ENCODE results near the gene TTI1. TPM values are rescaled to one million over a fixed set of nuclear protein-coding genes. Genes with fewer than 3 reads are reported as not detected.

TTI1 gene
- total RNA-seq, 1 experiment from 2014 or later, result 26.9 TPM

DNA sequence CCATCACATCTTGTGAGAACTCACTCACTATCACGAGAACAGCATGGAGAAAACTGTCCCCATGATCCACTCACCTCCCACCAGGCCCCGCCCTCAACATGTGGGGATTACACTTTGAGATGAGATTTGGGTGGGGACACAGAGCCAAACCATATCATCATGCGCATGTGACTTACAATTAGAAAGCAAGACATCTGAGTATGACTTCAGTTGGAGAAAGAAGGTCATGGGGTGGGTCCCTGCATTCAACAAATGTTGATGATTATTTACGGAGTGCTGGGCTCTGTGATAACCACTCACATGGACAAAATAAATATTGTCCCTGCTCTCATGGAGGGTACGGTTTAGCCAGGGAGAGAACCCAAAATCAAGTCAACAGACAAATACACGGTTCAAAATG lies 92.4 kb downstream of the TTI1 start (continued):
- TF ChIP-seq, protein P1, sequence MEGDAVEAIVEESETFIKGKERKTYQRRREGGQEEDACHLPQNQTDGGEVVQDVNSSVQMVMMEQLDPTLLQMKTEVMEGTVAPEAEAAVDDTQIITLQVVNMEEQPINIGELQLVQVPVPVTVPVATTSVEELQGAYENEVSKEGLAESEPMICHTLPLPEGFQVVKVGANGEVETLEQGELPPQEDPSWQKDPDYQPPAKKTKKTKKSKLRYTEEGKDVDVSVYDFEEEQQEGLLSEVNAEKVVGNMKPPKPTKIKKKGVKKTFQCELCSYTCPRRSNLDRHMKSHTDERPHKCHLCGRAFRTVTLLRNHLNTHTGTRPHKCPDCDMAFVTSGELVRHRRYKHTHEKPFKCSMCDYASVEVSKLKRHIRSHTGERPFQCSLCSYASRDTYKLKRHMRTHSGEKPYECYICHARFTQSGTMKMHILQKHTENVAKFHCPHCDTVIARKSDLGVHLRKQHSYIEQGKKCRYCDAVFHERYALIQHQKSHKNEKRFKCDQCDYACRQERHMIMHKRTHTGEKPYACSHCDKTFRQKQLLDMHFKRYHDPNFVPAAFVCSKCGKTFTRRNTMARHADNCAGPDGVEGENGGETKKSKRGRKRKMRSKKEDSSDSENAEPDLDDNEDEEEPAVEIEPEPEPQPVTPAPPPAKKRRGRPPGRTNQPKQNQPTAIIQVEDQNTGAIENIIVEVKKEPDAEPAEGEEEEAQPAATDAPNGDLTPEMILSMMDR (IDR thresholded peaks at IDR 0.05 in 2 of 3, conservative IDR thresholded peaks at IDR 0.05 in 1 of 3; ENCODE audit: borderline replicate concordance in 1 of 3, insufficient read depth in 1 of 3, low read depth in 2 of 3, low read length in 2 of 3), result no peak
- TF ChIP-seq ZNF274 (IDR thresholded peaks at IDR 0.05; ENCODE audit: low read depth, low read length), result no peak
- no peak for TF ChIP-seq POLR2A (IDR thresholded peaks at IDR 0.05; ENCODE audit: borderline replicate concordance, extremely low read depth, insufficient read depth, insufficient read length)
- TF ChIP-seq ZFX (IDR thresholded peaks at IDR 0.05), result no peak
- no peak for TF ChIP-seq FOSL1 (IDR thresholded peaks at IDR 0.05; ENCODE audit: low read depth)

DNA sequence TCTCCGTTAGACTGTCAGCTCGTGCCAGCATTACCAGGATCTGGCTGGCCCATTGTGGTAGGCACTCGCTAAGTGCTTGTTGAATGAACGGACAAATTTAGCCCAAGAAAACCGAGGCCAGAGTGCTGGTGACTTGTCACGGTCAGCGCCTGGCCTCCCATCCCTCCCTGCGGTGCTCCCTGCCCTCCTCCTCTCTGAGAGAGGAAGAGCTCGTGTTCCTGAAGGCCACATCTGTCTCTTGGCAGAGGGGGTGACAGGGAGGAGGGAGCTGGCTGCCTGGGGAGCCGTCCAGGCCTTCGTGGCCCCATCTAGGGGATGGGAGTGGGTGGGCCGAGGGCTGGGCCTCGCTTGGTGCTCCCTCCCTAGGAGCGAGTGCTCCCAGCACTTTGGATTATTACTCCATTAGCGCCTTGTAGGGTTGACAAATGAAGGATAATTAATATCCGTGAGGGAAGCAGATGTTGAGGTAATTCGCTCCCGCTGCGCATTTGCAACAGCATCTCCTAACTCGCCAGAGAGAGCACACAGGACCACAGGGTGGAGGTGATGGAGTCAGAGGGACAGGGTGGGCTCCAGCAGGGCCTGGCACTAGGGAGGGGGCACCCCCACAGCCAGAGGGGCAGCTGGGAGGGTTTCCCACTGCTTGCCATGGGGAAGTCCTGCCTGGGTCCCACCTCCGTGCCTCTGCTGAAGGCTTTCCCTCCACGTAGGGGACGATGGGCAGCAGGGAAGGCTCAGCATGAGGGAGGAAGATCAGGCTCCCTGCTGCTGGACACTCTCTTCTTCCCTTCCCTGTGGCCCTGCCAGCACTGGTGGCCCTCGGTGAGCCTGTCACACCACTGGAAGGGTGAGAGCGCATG lies 93.3 kb downstream of the TTI1 start:
- ChIA-PET CTCF (no interaction called here), RAD21 (ENCODE audit: low non-redundant PET in 1 of 2, low total read pairs in 2 of 2, uncharacterized antibody in 2 of 2, unreplicated experiment in 2 of 2) (no interaction called here)
- ATAC-seq, result no peak

More for the DNA sequence above, 93.3 kb downstream of the TTI1 start:
- no peak overlapping the region for H2AFZ ChIP-seq (ENCODE audit: low read depth, low read length, poor library complexity, severe bottlenecking)
- no peaks in the 10 kb centered on the region for H3K4me1 ChIP-seq (ENCODE audit: control insufficient read depth in 1 of 2, insufficient read depth in 2 of 2, low read length in 2 of 2)
- no peaks in the 10 kb centered on the region for H3K79me2 ChIP-seq (ENCODE audit: insufficient read depth, low read length)
- H3K9me3 ChIP-seq (ENCODE audit: control insufficient read depth in 1 of 2, insufficient read depth in 1 of 2, low read depth in 1 of 2, low read length in 2 of 2), result no peaks in the 10 kb centered on the region
- H3K9ac ChIP-seq (ENCODE audit: low read length), result no peak overlapping the region
- H3K4me3 ChIP-seq (replicated peaks in 1 of 2; ENCODE audit: low read depth in 1 of 2, low read length in 2 of 2), result no peak overlapping the region
- H3K27me3 ChIP-seq (ENCODE audit: insufficient read depth, low read length), result no peaks in the 10 kb centered on the region
- no peaks in the 10 kb centered on the region for H3K9me2 ChIP-seq (ENCODE audit: insufficient read depth)
- no TSS peak for BruUV-seq (replicated peaks)
- POLR2A ChIA-PET, result no interaction called here
- no peaks in the 10 kb centered on the region for H3K36me3 ChIP-seq (ENCODE audit: control insufficient read depth in 1 of 2, insufficient read depth in 2 of 2, low read length in 2 of 2)
- H4K20me1 ChIP-seq (ENCODE audit: insufficient read depth), result no peaks in the 10 kb centered on the region
- TF ChIP-seq SRF (IDR thresholded peaks at IDR 0.05; ENCODE audit: low read depth) (no peak), ZFX (IDR thresholded peaks at IDR 0.05) (no peak), FOSL1 (IDR thresholded peaks at IDR 0.05; ENCODE audit: low read depth) (no peak), EZH2 (IDR thresholded peaks at IDR 0.05) (no peak), JUND (IDR thresholded peaks at IDR 0.05) (no peak), TCF7L2 (IDR thresholded peaks at IDR 0.05; ENCODE audit: borderline replicate concordance, extremely low read depth, insufficient read depth, insufficient read length) (no peak), POLR2AphosphoS5 (IDR thresholded peaks at IDR 0.05; ENCODE audit: low read depth, low read length) (no peak), CBX3 (IDR thresholded peaks at IDR 0.05; ENCODE audit: low read depth) (no peak), SP1 (IDR thresholded peaks at IDR 0.05; ENCODE audit: low read depth) (no peak)
- TF ChIP-seq, protein P1 (IDR thresholded peaks at IDR 0.05 in 2 of 3, conservative IDR thresholded peaks at IDR 0.05 in 1 of 3; ENCODE audit: borderline replicate concordance in 1 of 3, insufficient read depth in 1 of 3, low read depth in 2 of 3, low read length in 2 of 3), result no peak
- TF ChIP-seq, protein P2, sequence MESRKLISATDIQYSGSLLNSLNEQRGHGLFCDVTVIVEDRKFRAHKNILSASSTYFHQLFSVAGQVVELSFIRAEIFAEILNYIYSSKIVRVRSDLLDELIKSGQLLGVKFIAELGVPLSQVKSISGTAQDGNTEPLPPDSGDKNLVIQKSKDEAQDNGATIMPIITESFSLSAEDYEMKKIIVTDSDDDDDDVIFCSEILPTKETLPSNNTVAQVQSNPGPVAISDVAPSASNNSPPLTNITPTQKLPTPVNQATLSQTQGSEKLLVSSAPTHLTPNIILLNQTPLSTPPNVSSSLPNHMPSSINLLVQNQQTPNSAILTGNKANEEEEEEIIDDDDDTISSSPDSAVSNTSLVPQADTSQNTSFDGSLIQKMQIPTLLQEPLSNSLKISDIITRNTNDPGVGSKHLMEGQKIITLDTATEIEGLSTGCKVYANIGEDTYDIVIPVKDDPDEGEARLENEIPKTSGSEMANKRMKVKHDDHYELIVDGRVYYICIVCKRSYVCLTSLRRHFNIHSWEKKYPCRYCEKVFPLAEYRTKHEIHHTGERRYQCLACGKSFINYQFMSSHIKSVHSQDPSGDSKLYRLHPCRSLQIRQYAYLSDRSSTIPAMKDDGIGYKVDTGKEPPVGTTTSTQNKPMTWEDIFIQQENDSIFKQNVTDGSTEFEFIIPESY (IDR thresholded peaks at IDR 0.05; ENCODE audit: extremely low read depth, insufficient replicate concordance, low read length), result no peak
- H3K27ac ChIP-seq (ENCODE audit: low read depth, low read length), result no peak overlapping the region
- H3K4me2 ChIP-seq (ENCODE audit: low read length), result no peak overlapping the region
- intact Hi-C loops (cut with micrococcal nuclease), result no loop called here
- DNase-seq (ENCODE audit: low read depth, low spot score), result no peak
